ENCODE data around the gene UBXN2A. TPM values are rescaled to one million over a fixed set of nuclear protein-coding genes. Genes with fewer than 3 reads are reported as not detected.
"Not testable (repeated sequence)": the region's sequence is repeated elsewhere in the genome, so short reads cannot be mapped to it uniquely, and the experiment has no call there.

Gene UBXN2A
- total RNA-seq, 1 donor from 2014 or later = 14.1 TPM

GRCh38 chr2:23944527-23944926, 4.3 kb downstream of the UBXN2A start:
- Histone ChIP-seq H3K36me3 (no peaks in the 10 kb centered on the region), H3K9me3 (no peaks in the 10 kb centered on the region), H3K27me3 (ENCODE audit: low read depth) (no peaks in the 10 kb centered on the region), H3K27ac (no peak overlapping the region), H3K4me3 (no peak overlapping the region), H3K4me1 (peaks cover 11% of the 10 kb centered on the region)
- intact Hi-C loops (cut with DNase I) = no loop called here
- TF ChIP-seq CTCF (IDR thresholded peaks at IDR 0.05) = no peak
- no peak for ATAC-seq
- DNase-seq = no peak

GRCh38 chr2:23944976-23945375, 4.7 kb downstream of the UBXN2A start:
- Histone ChIP-seq H3K27ac (no peak overlapping the region), H3K4me3 (no peak overlapping the region), H3K4me1 (peaks cover 9% of the 10 kb centered on the region), H3K36me3 (no peaks in the 10 kb centered on the region), H3K27me3 (ENCODE audit: low read depth) (no peaks in the 10 kb centered on the region), H3K9me3 (no peaks in the 10 kb centered on the region)
- DNase-seq (no peak), ATAC-seq (no peak)
- intact Hi-C loops (cut with DNase I) = no loop called here
- no peak for TF ChIP-seq CTCF (IDR thresholded peaks at IDR 0.05)

- ATAC-seq (no peak), DNase-seq (no peak)
- H3K36me3 ChIP-seq = no peaks in the 10 kb centered on the region
- H3K27ac ChIP-seq = no peak overlapping the region
- TF ChIP-seq CTCF (IDR thresholded peaks at IDR 0.05) = no peak
- no peak overlapping the region for H3K4me3 ChIP-seq
- intact Hi-C loops (cut with DNase I) = no loop called here
- no peaks in the 10 kb centered on the region for H3K9me3 ChIP-seq
- no peaks in the 10 kb centered on the region for H3K27me3 ChIP-seq (ENCODE audit: low read depth)
- H3K4me1 ChIP-seq = no peaks in the 10 kb centered on the region
Measured at GRCh38 chr2:23947350-23947749, 7.1 kb downstream of the UBXN2A start.

GRCh38 chr2:23952558-23952957, 12.3 kb downstream of the UBXN2A start:
- DNase-seq; H3K4me1 ChIP-seq; ATAC-seq; H3K9me3 ChIP-seq; H3K27me3 ChIP-seq (ENCODE audit: low read depth); H3K36me3 ChIP-seq; H3K27ac ChIP-seq; H3K4me3 ChIP-seq; intact Hi-C loops (cut with DNase I): not testable (repeated sequence)

- Histone ChIP-seq H3K27ac (no peak overlapping the region), H3K27me3 (ENCODE audit: low read depth) (no peaks in the 10 kb centered on the region), H3K4me3 (no peak overlapping the region), H3K9me3 (no peaks in the 10 kb centered on the region), H3K4me1 (no peaks in the 10 kb centered on the region), H3K36me3 (no peaks in the 10 kb centered on the region)
- no peak for ATAC-seq
- TF ChIP-seq CTCF (IDR thresholded peaks at IDR 0.05) = no peak
- no peak for DNase-seq
- intact Hi-C loops (cut with DNase I) = no loop called here
Measured at GRCh38 chr2:23953625-23954024, 13.4 kb downstream of the UBXN2A start.

GRCh38 chr2:23954325-23955014, 14.2 kb downstream of the UBXN2A start:
- ATAC-seq (no peak), DNase-seq (no peak)
- TF ChIP-seq CTCF (IDR thresholded peaks at IDR 0.05) = no peak
- Histone ChIP-seq H3K36me3 (peaks cover 4% of the 10 kb centered on the region), H3K27me3 (ENCODE audit: low read depth) (no peaks in the 10 kb centered on the region), H3K9me3 (no peaks in the 10 kb centered on the region), H3K27ac (no peak overlapping the region), H3K4me1 (no peaks in the 10 kb centered on the region), H3K4me3 (peak overlapping the region; percentile 26)
- intact Hi-C loops (cut with DNase I) = no loop called here
